NCI-H1694 treated with DMSO at 0.1 percent for 48 hours (cell line): ENCODE results near the gene DNAJC15.
"Not testable (repeated sequence)": the region's sequence is repeated elsewhere in the genome, so short reads cannot be mapped to it uniquely, and the experiment has no call there.

ENCODE experiments used
- DNase-seq: peaks from one replicate; lab custom pipeline; 2025; lab: John Stamatoyannopoulos, UW

Gene DNAJC15

GRCh38 chr13:43003729-43004128 is 19.7 kb upstream of the DNAJC15 start:
- DNase-seq, result no peak

- DNase-seq, result no peak
Measured at GRCh38 chr13:43005460-43006236, 17.7 kb upstream of the DNAJC15 start.

- DNase-seq, result no peak
Measured at GRCh38 chr13:43006893-43007631, 16.3 kb upstream of the DNAJC15 start.

- no peak for DNase-seq
Measured at GRCh38 chr13:43008596-43008995, 14.8 kb upstream of the DNAJC15 start.

GRCh38 chr13:43009506-43009905 is 13.9 kb upstream of the DNAJC15 start:
- DNase-seq, result no peak

- peak; percentile 33 for DNase-seq
Measured at GRCh38 chr13:43014162-43014561, 9.2 kb upstream of the DNAJC15 start.

- DNase-seq, result no peak
Measured at GRCh38 chr13:43016226-43016625, 7.2 kb upstream of the DNAJC15 start.

GRCh38 chr13:43019811-43020210 is 3.6 kb upstream of the DNAJC15 start:
- DNase-seq, result no peak

GRCh38 chr13:43020794-43021193 is 2.6 kb upstream of the DNAJC15 start:
- DNase-seq, result no peak

- DNase-seq, result no peak
Measured at GRCh38 chr13:43021926-43022670, 1.3 kb upstream of the DNAJC15 start.

GRCh38 chr13:43022934-43023288 is 475 bp upstream of the DNAJC15 start:
- no peak for DNase-seq

- DNase-seq, result no peak
Measured at GRCh38 chr13:43026262-43026661, 2.9 kb downstream of the DNAJC15 start.

- no peak for DNase-seq
Measured at GRCh38 chr13:43030548-43030947, 7.2 kb downstream of the DNAJC15 start.

GRCh38 chr13:43031881-43032280 is 8.5 kb downstream of the DNAJC15 start:
- no peak for DNase-seq

GRCh38 chr13:43033038-43033437 is 9.7 kb downstream of the DNAJC15 start:
- no peak for DNase-seq

GRCh38 chr13:43036351-43037250 is 13.2 kb downstream of the DNAJC15 start:
- no peak for DNase-seq

- DNase-seq, result no peak
Measured at GRCh38 chr13:43039966-43040365, 16.6 kb downstream of the DNAJC15 start.

GRCh38 chr13:43040581-43041368 is 17.4 kb downstream of the DNAJC15 start:
- not testable (repeated sequence) for DNase-seq

- DNase-seq, result no peak
Measured at GRCh38 chr13:43041369-43041921, 18.1 kb downstream of the DNAJC15 start.

GRCh38 chr13:43042410-43042921 is 19.1 kb downstream of the DNAJC15 start:
- DNase-seq, result no peak
